HEK293T (cell line): ENCODE data around the gene RSU1.

ENCODE experiments used
- CTCF ChIA-PET: fragments of 350-600 bp; formaldehyde crosslinking; extraction: SDS; loops from one replicate; lab custom pipeline; 2021; ENCODE audit warnings: antibody characterized with exemption, inconsistent platforms; lab: Yijun Ruan, JAX
- POLR2A ChIA-PET: fragments of 350-600 bp; formaldehyde crosslinking; extraction: SDS; loops from one replicate; lab custom pipeline; 2020; ENCODE audit warnings: antibody characterized with exemption, inconsistent platforms; lab: Yijun Ruan, JAX
- DNase-seq: peaks from one replicate; pipeline ENCODE4 v3.0.0; 2012; ENCODE audit warnings: mixed read lengths; ENCODE audit errors: extremely low spot score
- ARNT ChIP-seq: fragments of 450-650 bp; IDR thresholded peaks from 2 replicates; pipeline ENCODE4 v1.6.1; 2017; ENCODE audit warnings: mild to moderate bottlenecking
- BHLHE40 ChIP-seq: fragments of 450-650 bp; IDR thresholded peaks from 2 replicates; pipeline ENCODE4 v1.6.1; 2016; ENCODE audit warnings: mild to moderate bottlenecking, moderate library complexity, borderline replicate concordance
- CTBP1 ChIP-seq: fragments of 450-650 bp; IDR thresholded peaks from 2 replicates; pipeline ENCODE4 v1.6.1; 2016; ENCODE audit warnings: borderline replicate concordance
- ELF4 ChIP-seq: fragments of 450-650 bp; IDR thresholded peaks from 2 replicates; pipeline ENCODE4 v1.6.1; 2017; ENCODE audit warnings: antibody characterized with exemption
- FOXA1 ChIP-seq: fragments of 450-650 bp; IDR thresholded peaks from 2 replicates; pipeline ENCODE4 v1.6.1; 2016; ENCODE audit warnings: mild to moderate bottlenecking
- FOXK2 ChIP-seq: fragments of 450-650 bp; IDR thresholded peaks from 2 replicates; pipeline ENCODE4 v1.6.1; 2016; ENCODE audit warnings: mild to moderate bottlenecking
- FOXM1 ChIP-seq: fragments of 450-650 bp; IDR thresholded peaks from 2 replicates; pipeline ENCODE4 v1.6.1; 2017; ENCODE audit warnings: mild to moderate bottlenecking, borderline replicate concordance
- HDGF ChIP-seq: fragments of 450-650 bp; IDR thresholded peaks from 2 replicates; pipeline ENCODE4 v1.6.1; 2017; ENCODE audit warnings: antibody characterized with exemption, borderline replicate concordance
- L3MBTL2 ChIP-seq: fragments of 450-650 bp; conservative IDR thresholded peaks from 2 replicates; pipeline ENCODE4 v1.6.1; 2016; ENCODE audit warnings: mild to moderate bottlenecking
- LEF1 ChIP-seq: fragments of 450-650 bp; IDR thresholded peaks from 2 replicates; pipeline ENCODE4 v1.6.1; 2017; ENCODE audit warnings: mild to moderate bottlenecking, borderline replicate concordance
- NFRKB ChIP-seq: fragments of 450-650 bp; IDR thresholded peaks from 2 replicates; pipeline ENCODE4 v1.6.1; 2016; ENCODE audit warnings: mild to moderate bottlenecking, moderate library complexity
- SP1 ChIP-seq: fragments of 450-650 bp; IDR thresholded peaks from 2 replicates; pipeline ENCODE4 v1.6.1; 2017
- SUZ12 ChIP-seq: fragments of 450-650 bp; IDR thresholded peaks from 2 replicates; pipeline ENCODE4 v1.6.1; 2016; ENCODE audit warnings: mild to moderate bottlenecking
- TARDBP ChIP-seq: fragments of 450-650 bp; IDR thresholded peaks from 2 replicates; pipeline ENCODE4 v1.6.1; 2016
- ZNF384 ChIP-seq: fragments of 450-650 bp; IDR thresholded peaks from 2 replicates; pipeline ENCODE4 v1.6.1; 2016
- TF ChIP-seq, protein P1 (sequence below): fragments of 450-650 bp; IDR thresholded peaks from 2 replicates; pipeline ENCODE4 v1.6.1; 2016

RSU1 gene

DNA sequence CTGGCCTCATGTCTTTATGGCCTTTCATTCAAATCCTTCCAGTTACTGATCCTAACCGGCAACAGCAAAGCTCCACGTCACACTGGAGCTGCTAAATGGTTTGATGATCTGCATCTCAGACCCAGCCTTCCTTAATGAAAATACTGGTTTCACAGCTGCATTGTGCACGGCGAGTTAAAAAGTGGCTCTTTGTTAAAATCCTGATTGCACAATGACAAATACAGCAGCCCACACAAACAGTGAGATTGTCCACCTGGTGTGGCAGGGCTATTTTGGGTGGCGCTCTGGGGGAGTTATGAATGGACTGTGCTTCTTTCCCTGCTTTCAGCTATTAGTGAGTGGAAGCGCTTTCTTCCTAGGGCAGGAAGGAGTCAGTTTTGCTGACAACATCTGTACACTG, 232.1 kb downstream of the RSU1 start:
- DNase-seq: no peak
- TF ChIP-seq CTBP1: no peak
- TF ChIP-seq FOXM1: no peak
- no peak for TF ChIP-seq FOXK2
- TF ChIP-seq TARDBP: no peak
- no peak for TF ChIP-seq ELF4
- CTCF ChIA-PET: no interaction called here
- POLR2A ChIA-PET: no interaction called here

DNA sequence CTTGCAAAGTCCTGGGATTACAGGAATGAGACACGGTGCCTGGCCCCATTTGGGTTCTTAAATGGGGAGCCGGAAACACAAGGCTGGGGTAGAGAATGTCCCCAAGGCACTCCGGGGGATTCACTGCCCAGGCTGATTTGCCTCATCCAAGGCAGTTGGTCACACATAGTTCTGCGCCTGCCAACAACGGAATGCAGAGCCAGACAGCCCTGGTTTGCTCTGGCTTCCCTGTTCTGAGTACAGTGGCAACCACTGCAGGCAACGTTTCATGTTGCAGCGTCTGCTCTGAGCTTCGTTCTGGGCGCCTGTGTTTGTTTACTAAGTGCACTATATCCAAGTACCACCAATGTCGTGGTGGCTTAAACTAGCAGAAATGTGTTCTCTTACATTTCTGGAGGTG, 233.8 kb downstream of the RSU1 start:
- POLR2A ChIA-PET: no interaction called here
- no peak for TF ChIP-seq ARNT
- no peak for TF ChIP-seq FOXA1
- no peak for TF ChIP-seq TARDBP
- TF ChIP-seq NFRKB: no peak
- TF ChIP-seq L3MBTL2: no peak
- TF ChIP-seq SP1: no peak
- TF ChIP-seq ZNF384: no peak
- no peak for TF ChIP-seq CTBP1
- no peak for TF ChIP-seq FOXM1
- TF ChIP-seq HDGF: no peak
- no peak for TF ChIP-seq ELF4
- TF ChIP-seq SUZ12: no peak
- TF ChIP-seq LEF1: no peak
- no peak for TF ChIP-seq BHLHE40
- TF ChIP-seq, protein P1, sequence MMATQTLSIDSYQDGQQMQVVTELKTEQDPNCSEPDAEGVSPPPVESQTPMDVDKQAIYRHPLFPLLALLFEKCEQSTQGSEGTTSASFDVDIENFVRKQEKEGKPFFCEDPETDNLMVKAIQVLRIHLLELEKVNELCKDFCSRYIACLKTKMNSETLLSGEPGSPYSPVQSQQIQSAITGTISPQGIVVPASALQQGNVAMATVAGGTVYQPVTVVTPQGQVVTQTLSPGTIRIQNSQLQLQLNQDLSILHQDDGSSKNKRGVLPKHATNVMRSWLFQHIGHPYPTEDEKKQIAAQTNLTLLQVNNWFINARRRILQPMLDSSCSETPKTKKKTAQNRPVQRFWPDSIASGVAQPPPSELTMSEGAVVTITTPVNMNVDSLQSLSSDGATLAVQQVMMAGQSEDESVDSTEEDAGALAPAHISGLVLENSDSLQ: no peak
- CTCF ChIA-PET: no interaction called here
- DNase-seq: no peak

DNA sequence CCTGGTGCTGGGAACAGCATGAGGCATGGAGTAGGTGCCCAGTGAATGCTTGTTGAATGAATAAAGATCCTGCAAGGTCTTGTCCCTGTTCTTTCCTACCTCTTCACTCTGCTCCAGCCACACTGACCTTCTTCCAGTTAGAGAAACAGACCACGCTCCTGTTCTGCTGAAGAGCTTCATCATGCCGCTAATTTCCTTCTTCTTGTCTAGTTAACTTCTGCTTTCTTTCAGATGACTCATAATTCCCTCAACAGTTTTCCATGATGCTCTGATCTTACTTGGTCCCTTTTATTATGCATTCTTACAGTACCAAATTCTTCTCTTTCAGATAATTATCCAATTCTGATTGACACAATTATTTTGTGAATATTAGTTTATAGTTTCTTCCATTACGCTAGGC, 236.0 kb downstream of the RSU1 start:
- TF ChIP-seq BHLHE40 (no peak), SP1 (no peak), FOXM1 (no peak), ZNF384 (no peak), ARNT (no peak), LEF1 (no peak), FOXA1 (no peak), FOXK2 (no peak), NFRKB (no peak), CTBP1 (no peak), TARDBP (no peak), SUZ12 (no peak), ELF4 (no peak), HDGF (no peak), L3MBTL2 (no peak)
- TF ChIP-seq, protein P1: no peak
- DNase-seq: no peak
- CTCF ChIA-PET: no interaction called here

DNA sequence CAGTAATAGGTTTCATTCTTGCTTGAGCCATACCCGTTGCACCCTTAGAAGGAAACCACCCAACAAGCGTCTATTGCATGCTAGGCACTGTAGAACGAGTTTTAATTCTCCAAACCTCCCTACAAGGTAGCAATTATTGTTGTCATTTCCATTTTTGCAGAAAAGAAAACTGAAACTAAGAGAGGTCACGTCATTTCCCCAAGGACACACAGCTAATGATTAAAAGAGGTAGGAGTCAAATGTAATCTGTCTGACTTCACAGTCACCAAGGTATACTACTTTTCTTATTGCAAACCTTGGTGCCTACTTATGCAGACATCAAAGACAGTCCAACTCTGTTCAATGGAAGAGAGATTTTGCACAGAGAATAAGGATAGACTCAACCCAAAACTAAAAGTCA, 246.5 kb downstream of the RSU1 start:
- ChIA-PET POLR2A (no interaction called here), CTCF (no interaction called here)
- TF ChIP-seq SUZ12 (no peak), ZNF384 (no peak), FOXM1 (no peak), TARDBP (no peak), CTBP1 (no peak), SP1 (no peak), L3MBTL2 (no peak), FOXK2 (no peak), LEF1 (no peak), ELF4 (no peak), NFRKB (no peak), ARNT (no peak), BHLHE40 (no peak), FOXA1 (no peak)
- TF ChIP-seq, protein P1: no peak
- DNase-seq: no peak

More for the DNA sequence above, 236.0 kb downstream of the RSU1 start:
- POLR2A ChIA-PET: no interaction called here

DNA sequence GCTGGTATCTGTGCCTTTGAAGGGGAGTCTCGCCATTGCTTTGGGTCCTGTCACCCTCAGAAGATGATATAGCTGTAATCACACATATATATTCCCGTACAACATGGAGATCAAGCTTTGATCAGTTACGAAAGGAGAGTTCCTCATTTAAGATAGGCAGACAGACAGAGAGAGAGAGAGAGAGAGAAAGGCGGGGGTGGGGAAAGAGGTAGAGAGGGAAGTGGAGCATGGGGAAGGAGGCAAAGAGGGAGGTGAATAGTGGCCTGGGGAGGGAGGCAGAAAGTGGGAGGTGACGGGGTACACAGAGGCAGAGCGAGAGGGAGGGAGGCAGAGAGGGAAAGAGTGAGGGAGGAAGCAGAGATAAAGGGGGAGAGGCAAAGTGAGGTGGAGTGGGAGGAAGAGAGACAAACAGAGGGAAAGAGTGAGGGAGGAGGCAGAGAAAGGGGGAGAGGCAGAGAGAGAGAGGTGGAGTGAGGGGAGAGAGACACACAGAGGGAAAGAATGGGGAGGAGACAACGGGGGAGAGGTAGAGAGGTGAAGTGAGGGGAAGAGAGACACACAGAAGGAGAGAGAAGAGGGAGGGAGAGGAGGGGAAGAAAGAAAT, 250.9 kb downstream of the RSU1 start:
- no peak for DNase-seq
- POLR2A ChIA-PET: no interaction called here
- CTCF ChIA-PET: no interaction called here
- TF ChIP-seq, protein P1: no peak
- TF ChIP-seq FOXM1: no peak

DNA sequence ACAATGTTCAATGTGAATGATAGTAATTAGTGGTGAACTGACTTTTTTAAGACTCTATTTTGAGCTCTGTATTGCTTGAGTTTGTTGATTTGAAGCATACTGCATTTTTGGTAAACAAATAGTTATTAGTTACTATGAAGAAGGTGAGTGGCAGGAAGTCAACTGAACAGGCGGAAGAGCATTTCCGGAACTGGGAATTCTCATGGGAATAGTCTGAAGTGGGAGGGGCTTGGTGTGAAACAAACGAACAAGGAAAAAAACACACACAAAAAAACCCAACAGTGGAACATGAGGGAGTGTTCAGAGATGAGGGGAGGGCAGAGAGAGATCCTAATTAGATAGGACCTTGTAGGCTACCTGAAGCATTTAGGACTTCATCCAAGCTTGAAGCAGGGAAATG, 251.6 kb downstream of the RSU1 start:
- no peak for TF ChIP-seq ARNT
- TF ChIP-seq LEF1: no peak
- no peak for TF ChIP-seq ZNF384
- TF ChIP-seq BHLHE40: no peak
- TF ChIP-seq FOXA1: no peak
- TF ChIP-seq FOXK2: no peak
- TF ChIP-seq FOXM1: no peak
- ChIA-PET POLR2A (no interaction called here), CTCF (no interaction called here)
- DNase-seq: no peak
